ENCODE data around the gene SHC2.
"Not testable (repeated sequence)": the region's sequence is repeated elsewhere in the genome, so short reads cannot be mapped to it uniquely, and the experiment has no call there.

The SHC2 gene

GRCh38 chr19:491146-491741 is 30.4 kb upstream of the SHC2 start:
- no peak for DNase-seq

GRCh38 chr19:489418-490196 is 28.8 kb upstream of the SHC2 start:
- no peak for DNase-seq

- DNase-seq = peak; percentile 94
Measured at GRCh38 chr19:488505-489417, 27.9 kb upstream of the SHC2 start.

GRCh38 chr19:485583-486236 is 24.9 kb upstream of the SHC2 start:
- DNase-seq = peak; percentile 83

- peak; percentile 68 for DNase-seq
Measured at GRCh38 chr19:485077-485476, 24.2 kb upstream of the SHC2 start.

- DNase-seq = no peak
Measured at GRCh38 chr19:484494-484893, 23.7 kb upstream of the SHC2 start.

- DNase-seq = no peak
Measured at GRCh38 chr19:483332-484072, 22.7 kb upstream of the SHC2 start.

GRCh38 chr19:482186-483041 is 21.6 kb upstream of the SHC2 start:
- no peak for DNase-seq

GRCh38 chr19:481100-481499 is 20.3 kb upstream of the SHC2 start:
- not testable (repeated sequence) for DNase-seq

GRCh38 chr19:480016-480855 is 19.4 kb upstream of the SHC2 start:
- DNase-seq = peak; percentile 32

- no peak for DNase-seq
Measured at GRCh38 chr19:478976-479375, 18.1 kb upstream of the SHC2 start.

- no peak for DNase-seq
Measured at GRCh38 chr19:478236-478903, 17.5 kb upstream of the SHC2 start.

- no peak for DNase-seq
Measured at GRCh38 chr19:475360-475759, 14.5 kb upstream of the SHC2 start.

GRCh38 chr19:474126-475078 is 13.6 kb upstream of the SHC2 start:
- DNase-seq = no peak

- DNase-seq = no peak
Measured at GRCh38 chr19:472005-472858, 11.4 kb upstream of the SHC2 start.

GRCh38 chr19:470701-471100 is 9.9 kb upstream of the SHC2 start:
- DNase-seq = no peak

GRCh38 chr19:469833-470232 is 9.0 kb upstream of the SHC2 start:
- DNase-seq = no peak

Data from COR-L47 (cell line).